Astrocyte of the cerebellum (primary cell): ENCODE data around the gene PLA2G4E.
A peak's percentile ranks its signal among the peaks of the same experiment; 100 is the strongest.

Source experiments
- DNase-seq: peaks from one replicate; pipeline ENCODE4 v3.0.0-alpha.2; 2011; ENCODE audit warnings: low read depth
- H3K4me3 ChIP-seq: 2 replicates; pipeline ENCODE4 v1.5.1; 2011; ENCODE audit warnings: mild to moderate bottlenecking, low read depth, low read length, moderate library complexity
- in situ Hi-C: cut with HindIII; loops from 2 replicates; pipeline ENCODE4 v1.10.0; 2017; ENCODE audit warnings: low sequenced_read_pairs
- TF ChIP-seq, protein P1 (sequence below): IDR thresholded peaks from 2 replicates; pipeline ENCODE4 v1.5.1; 2012; ENCODE audit warnings: low read length, low read depth, moderate library complexity, mild to moderate bottlenecking; ENCODE audit errors: missing control alignments

PLA2G4E gene

DNA sequence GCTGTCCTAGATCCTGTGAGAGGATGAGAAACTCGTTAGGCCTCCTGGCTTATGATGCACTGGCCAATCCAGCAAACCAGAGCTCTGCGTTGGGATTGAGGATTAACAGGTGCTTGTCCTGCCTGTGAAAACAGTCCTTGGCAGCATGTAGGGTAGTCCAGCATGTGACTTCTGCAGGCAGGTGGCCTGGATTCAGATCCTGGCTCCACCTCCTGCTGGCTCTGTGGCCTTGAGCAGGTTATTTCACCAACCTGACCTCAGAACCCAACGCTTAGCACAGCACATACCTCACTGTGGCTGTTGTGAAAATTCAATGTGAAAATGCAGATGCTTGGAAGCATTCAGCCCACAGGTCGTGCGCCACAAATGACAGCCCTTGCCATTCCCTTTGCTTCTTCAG is 40.0 kb upstream of the PLA2G4E start:
- in situ Hi-C loops, result no loop called here
- no peak overlapping the region for H3K4me3 ChIP-seq
- TF ChIP-seq, protein P1, sequence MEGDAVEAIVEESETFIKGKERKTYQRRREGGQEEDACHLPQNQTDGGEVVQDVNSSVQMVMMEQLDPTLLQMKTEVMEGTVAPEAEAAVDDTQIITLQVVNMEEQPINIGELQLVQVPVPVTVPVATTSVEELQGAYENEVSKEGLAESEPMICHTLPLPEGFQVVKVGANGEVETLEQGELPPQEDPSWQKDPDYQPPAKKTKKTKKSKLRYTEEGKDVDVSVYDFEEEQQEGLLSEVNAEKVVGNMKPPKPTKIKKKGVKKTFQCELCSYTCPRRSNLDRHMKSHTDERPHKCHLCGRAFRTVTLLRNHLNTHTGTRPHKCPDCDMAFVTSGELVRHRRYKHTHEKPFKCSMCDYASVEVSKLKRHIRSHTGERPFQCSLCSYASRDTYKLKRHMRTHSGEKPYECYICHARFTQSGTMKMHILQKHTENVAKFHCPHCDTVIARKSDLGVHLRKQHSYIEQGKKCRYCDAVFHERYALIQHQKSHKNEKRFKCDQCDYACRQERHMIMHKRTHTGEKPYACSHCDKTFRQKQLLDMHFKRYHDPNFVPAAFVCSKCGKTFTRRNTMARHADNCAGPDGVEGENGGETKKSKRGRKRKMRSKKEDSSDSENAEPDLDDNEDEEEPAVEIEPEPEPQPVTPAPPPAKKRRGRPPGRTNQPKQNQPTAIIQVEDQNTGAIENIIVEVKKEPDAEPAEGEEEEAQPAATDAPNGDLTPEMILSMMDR, result no peak
- no peak for DNase-seq

DNA sequence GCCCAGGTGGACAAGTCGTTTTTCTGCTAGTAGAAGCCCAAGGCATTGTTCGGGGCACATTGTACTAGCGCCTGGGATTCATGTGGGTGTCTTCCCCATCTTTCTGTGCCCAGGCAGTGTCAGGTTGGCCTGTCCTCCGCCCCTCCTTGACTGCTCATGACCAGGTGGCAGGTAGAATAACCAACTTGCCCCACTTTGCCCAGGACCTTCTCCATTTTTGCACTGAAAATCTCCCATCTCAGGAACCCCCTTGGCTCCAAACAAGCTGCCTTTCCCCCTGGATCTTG is 39.6 kb upstream of the PLA2G4E start:
- in situ Hi-C loops, result no loop called here
- TF ChIP-seq, protein P1, result no peak
- no peak overlapping the region for H3K4me3 ChIP-seq
- DNase-seq, result no peak

GRCh38 chr15:42059661-42060476 is 39.0 kb upstream of the PLA2G4E start:
- H3K4me3 ChIP-seq, result no peak overlapping the region
- in situ Hi-C loops, result no loop called here
- DNase-seq, result no peak
- TF ChIP-seq, protein P1, result peak; percentile 89

DNA sequence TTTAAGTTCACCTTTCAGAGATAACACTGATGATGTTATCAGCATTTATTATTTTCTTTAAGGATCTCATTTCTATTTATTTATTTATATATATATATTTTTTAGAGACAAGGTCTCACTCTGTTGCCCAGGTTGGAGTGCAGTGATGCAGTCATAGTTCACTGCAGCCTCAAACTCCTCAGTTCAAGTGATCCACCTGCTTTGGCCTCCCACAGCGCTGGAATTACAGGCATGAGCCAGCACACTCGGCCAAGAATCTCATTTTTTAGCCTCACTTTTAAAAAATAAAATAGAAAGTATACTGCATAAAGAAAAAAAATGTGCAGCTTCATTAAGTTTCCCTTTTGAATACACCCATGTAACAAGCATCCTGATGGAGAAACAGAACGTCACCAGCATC is 37.9 kb upstream of the PLA2G4E start:
- DNase-seq, result no peak
- TF ChIP-seq, protein P1, result no peak
- in situ Hi-C loops, result no loop called here
- H3K4me3 ChIP-seq, result no peak overlapping the region

DNA sequence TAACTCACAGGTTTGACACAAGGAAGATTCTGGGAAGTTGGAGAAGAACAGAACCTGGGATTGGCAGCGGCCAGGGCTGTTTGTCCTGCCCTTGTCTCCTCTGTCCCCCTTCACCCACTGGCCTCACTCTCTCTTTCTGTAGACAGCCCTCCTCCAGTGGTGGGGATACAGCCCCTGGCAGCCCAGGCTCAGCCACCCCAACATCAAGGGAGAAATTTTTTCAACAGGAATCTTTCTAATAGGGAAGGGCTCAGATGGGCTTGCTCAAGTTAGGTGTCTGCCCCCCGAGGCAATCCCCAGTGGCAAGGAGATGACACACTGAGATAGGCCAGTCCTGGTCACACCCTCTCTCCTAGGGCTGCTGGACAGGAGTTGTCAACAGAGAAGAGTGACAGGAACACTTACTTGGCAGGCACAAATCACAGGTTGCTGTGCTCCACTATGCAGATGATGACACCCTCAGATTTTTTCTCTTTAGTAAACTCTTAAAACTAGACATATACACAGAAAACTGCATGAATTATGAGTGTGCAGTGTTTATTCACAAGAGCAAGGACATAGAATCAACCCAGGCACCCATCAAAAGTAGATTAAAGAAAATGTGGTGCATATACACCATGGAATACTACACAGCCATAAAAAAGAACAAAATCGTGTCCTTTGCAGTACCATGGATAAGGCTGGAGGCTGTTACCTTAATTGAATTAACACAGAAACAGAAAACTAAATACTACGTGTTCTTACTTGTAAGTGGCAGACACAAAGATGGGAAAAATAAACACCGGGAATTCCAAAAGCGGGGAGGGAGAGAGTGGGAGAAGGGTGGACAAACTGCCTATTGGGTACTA is 37.2 kb upstream of the PLA2G4E start:
- TF ChIP-seq, protein P1, result no peak
- in situ Hi-C loops, result no loop called here
- no peak overlapping the region for H3K4me3 ChIP-seq
- no peak for DNase-seq

- peak; percentile 16 for DNase-seq
- TF ChIP-seq, protein P1, result peak; percentile 65
- in situ Hi-C loops, result no loop called here
- H3K4me3 ChIP-seq, result peak overlapping the region; percentile 19
Observed at GRCh38 chr15:42056934-42057798, 36.3 kb upstream of the PLA2G4E start.
